Heart left ventricle (tissue), 16 donors: ENCODE results near the gene CC2D2A. TPM values are rescaled to one million over a fixed set of nuclear protein-coding genes. Genes with fewer than 3 reads are reported as not detected.
A peak's percentile ranks its signal among the peaks of the same experiment; 100 is the strongest.

Experiments used
- ATAC-seq, 4 donors: fragments of 200-7000 bp; cut with Tn5 transposase; one replicate each; pipeline ENCODE4 v1.9.1; 2020 to 2022; ENCODE audit warnings: moderate library complexity in 4 of 4, mild to moderate bottlenecking in 3 of 4, moderate number of reproducible peaks in 1 of 4
- DNase-seq, 5 donors: peaks; one replicate each; pipeline ENCODE4 v3.0.0-alpha.2; 2020
- H3K27ac ChIP-seq, 12 donors: fragments of 200-600 bp; sonication (generic) in 4 of 12; one replicate each; pipeline versions ENCODE4 v1.5.0 to v1.8.0; 2016 to 2022; ENCODE audit warnings: mild to moderate bottlenecking in 2 of 12
- H3K27me3 ChIP-seq, 9 donors: fragments of 200-600 bp; sonication (generic) in 2 of 9; one replicate each; pipeline versions ENCODE4 v1.5.1 to v1.8.0; 2016 to 2022; ENCODE audit warnings: mild to moderate bottlenecking in 3 of 9
- H3K36me3 ChIP-seq, 9 donors: fragments of 200-600 bp; sonication (generic) in 2 of 9; one replicate each; pipeline versions ENCODE4 v1.5.0 to v1.8.0; 2018 to 2022; ENCODE audit warnings: mild to moderate bottlenecking in 2 of 9
- H3K4me1 ChIP-seq, 12 donors: fragments of 200-600 bp; sonication (generic) in 4 of 12; one replicate each; pipeline versions ENCODE4 v1.5.0 to v1.8.0; 2016 to 2022; ENCODE audit warnings: mild to moderate bottlenecking in 3 of 12
- H3K4me3 ChIP-seq, 12 donors: fragments of 200-600 bp; sonication (generic) in 4 of 12; one replicate each; pipeline versions ENCODE4 v1.5.0 to v1.8.0; 2017 to 2022; ENCODE audit warnings: mild to moderate bottlenecking in 9 of 12, moderate library complexity in 4 of 12
- H3K9me3 ChIP-seq, 12 donors: fragments of 200-600 bp; sonication (generic) in 4 of 12; one replicate each; pipeline versions ENCODE4 v1.5.0 to v1.8.0; 2016 to 2022; ENCODE audit warnings: mild to moderate bottlenecking in 1 of 12
- POLR2A ChIP-seq, 2 donors: fragments of 450-650 bp; IDR thresholded peaks; one replicate each; pipeline ENCODE4 v1.6.1; 2017; ENCODE audit warnings: antibody characterized with exemption in 2 of 2, mild to moderate bottlenecking in 2 of 2, moderate library complexity in 2 of 2
- WGBS, 4 donors: extraction: QIAGEN DNeasy Blood & Tissue Kit in 2 of 4; methylation state at CpG; one replicate each; pipeline versions ENCODE4 v1.1.5 to v1.1.7; 2013 to 2018; 5-methylcytosine and 5-hydroxymethylcytosine counted together
- intact Hi-C, 10 donors: fragments of 100-400 bp; cut with DNase I; formaldehyde crosslinking; loops; one replicate each; pipeline versions ENCODE4 v1.11.1 to v1.14.2; 2022
- polyA plus RNA-seq, 2 donors: library from polyadenylated mRNA; stranded (reverse); fragments of 200-250 nt; gene quantifications; one replicate each; pipeline ENCODE4 v1.2.3, GENCODE V29; 2013
- total RNA-seq, 9 donors: library from RNA; depleted of rRNA in 2 of 9; stranded (reverse); fragments of >200 nt in 2 of 9; fragmentation: NEBNext Ultra II Directional in 3 of 9; extraction: Animal tissue kit (Norgen Biotek cat#: 25700) in 3 of 9; gene quantifications; one replicate each; pipeline versions ENCODE4 v1.1.0 to v1.2.4, GENCODE V29; 2016 to 2023
- TF ChIP-seq, protein P1 (sequence below), 12 donors: fragments of 200-600 bp; sonication (generic) in 4 of 12; IDR thresholded peaks; one replicate each; pipeline versions ENCODE4 v1.5.0 to v1.8.0; 2018 to 2022; ENCODE audit warnings: antibody characterized with exemption in 12 of 12, mild to moderate bottlenecking in 5 of 12
- donor health status: ischemic (EF 13 %, LVEDD 7.1; RV severe dilation, severe dysfunction).
- donor health status: healthy with polysubstance abuse.
- donor health status: DM: no; HTN: yes; CAD: no.
- donor health status: DM: no; HTN: no; CAD: no.
- donor health status: ischemic (EF 25% LVEDD 6.9; RV normal size, moderate dysfunction).
- donor health status: ischemic (EF 25% LVEDD 5.7; RV mildly dilated, moderate dysfunction).
- donor health status: healthy.
- donor health status: DM: yes; HTN: yes; CAD: no.
- donor health status: ischemic (EF 35%, LVEDD 5.7; RV mildly dilated, moderate dysfunction).
- donor health status: nonischemic (EF 11% LVEDD 7.7; RV severe dilation, severe dysfunction).
- donor health status: DM: yes; HTN: yes; CAD: no.
- donor health status: PGD.
- donor health status: ischemic (EF 29% LVEDD 5.4; RV normal size, mild dysfunction).
- donor health status: nonischemic (EF 23%, LVEDD 6.1; RV moderate dilation, normal function).

CC2D2A gene
- total and polyA plus RNA-seq, 11 donors = 3.1 to 14.4 (median 8.4) TPM

DNA sequence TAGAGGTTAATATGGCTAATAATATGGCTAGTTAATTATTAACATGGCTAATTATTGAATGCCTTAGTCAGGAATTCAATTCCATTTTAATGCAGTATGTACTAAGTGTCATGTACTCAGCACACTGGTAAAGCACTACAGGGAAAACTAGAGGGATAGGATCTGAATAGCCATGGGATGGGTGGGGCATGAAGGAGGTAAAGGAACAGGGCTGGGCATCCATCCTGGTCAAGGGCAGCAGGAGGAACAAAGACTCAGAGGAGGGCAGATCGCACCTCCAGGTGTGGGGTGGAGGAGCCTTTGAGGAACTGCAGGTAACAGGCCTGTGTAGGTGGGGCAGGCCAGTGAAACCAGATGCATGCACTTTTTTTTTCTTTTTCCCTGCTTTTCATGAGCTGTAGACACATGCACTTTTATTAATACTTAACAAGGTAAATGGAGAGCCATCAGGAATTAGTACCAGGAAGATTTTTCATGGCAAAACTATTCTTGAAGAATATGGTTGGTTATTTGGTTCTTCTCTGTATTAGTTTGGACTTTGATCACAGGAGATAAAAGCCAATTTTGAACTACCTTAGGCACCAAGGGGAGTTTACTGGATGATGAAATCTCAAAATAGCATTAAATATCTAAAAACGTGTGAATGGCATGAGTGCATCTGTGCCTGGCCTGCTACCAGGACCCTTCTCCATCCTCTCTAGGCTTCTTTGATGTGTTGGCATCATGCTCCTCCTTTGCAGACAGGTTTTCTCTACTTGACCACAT, 88.3 kb downstream of the CC2D2A start:
- intact Hi-C loops = no loop called here
- H3K4me1 ChIP-seq = peaks cover 0 to 5% (median 0%) of the 10 kb centered on the region in 12 donors
- no peak overlapping the region for H3K4me3 ChIP-seq
- TF ChIP-seq, protein P1, sequence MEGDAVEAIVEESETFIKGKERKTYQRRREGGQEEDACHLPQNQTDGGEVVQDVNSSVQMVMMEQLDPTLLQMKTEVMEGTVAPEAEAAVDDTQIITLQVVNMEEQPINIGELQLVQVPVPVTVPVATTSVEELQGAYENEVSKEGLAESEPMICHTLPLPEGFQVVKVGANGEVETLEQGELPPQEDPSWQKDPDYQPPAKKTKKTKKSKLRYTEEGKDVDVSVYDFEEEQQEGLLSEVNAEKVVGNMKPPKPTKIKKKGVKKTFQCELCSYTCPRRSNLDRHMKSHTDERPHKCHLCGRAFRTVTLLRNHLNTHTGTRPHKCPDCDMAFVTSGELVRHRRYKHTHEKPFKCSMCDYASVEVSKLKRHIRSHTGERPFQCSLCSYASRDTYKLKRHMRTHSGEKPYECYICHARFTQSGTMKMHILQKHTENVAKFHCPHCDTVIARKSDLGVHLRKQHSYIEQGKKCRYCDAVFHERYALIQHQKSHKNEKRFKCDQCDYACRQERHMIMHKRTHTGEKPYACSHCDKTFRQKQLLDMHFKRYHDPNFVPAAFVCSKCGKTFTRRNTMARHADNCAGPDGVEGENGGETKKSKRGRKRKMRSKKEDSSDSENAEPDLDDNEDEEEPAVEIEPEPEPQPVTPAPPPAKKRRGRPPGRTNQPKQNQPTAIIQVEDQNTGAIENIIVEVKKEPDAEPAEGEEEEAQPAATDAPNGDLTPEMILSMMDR (IDR thresholded peaks at IDR 0.05) = no peak
- TF ChIP-seq POLR2A (IDR thresholded peaks at IDR 0.05) = no peak
- H3K36me3 ChIP-seq = peaks cover 0 to 93% (median 19%) of the 10 kb centered on the region in 9 donors
- H3K27ac ChIP-seq = no peak overlapping the region
- ATAC-seq = no peak
- H3K27me3 ChIP-seq = no peaks in the 10 kb centered on the region
- no peak for DNase-seq
- WGBS, 4 donors = 66 to 95% (median 83%) methylated on average over 2 of the region's 2 CpGs
- no peaks in the 10 kb centered on the region for H3K9me3 ChIP-seq

DNA sequence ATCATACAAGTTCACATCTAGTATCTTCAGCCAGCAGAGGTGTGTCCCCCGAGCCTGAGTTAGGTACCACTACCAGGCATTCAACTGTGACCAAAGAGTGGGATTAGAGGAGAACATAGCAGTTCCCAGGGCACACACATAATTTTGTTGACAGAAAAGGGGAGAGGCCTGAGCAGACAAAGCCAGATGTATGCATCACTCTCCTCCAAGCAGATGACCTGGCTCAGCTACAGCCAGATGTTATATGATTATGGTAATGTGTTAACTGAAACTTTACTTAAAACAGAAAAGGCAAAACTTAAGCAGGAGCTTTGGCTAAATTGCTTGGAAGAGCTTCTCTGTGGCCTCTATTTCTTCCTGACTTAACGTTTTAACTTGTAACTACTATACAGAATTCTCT, 88.9 kb downstream of the CC2D2A start:
- no peak for TF ChIP-seq POLR2A (IDR thresholded peaks at IDR 0.05)
- TF ChIP-seq, protein P1 (IDR thresholded peaks at IDR 0.05) = no peak
- Histone ChIP-seq H3K9me3 (no peaks in the 10 kb centered on the region), H3K4me1 (peaks cover 0 to 5% (median 0%) of the 10 kb centered on the region in 12 donors), H3K27ac (no peak overlapping the region), H3K36me3 (peaks cover 0 to 93% (median 23%) of the 10 kb centered on the region in 9 donors), H3K27me3 (no peaks in the 10 kb centered on the region), H3K4me3 (no peak overlapping the region)
- DNase-seq (no peak), ATAC-seq (no peak)
- 91 to 94% (median 93%) methylated on average over 2 of the region's 2 CpGs for WGBS, 4 donors
- intact Hi-C loops = no loop called here

DNA sequence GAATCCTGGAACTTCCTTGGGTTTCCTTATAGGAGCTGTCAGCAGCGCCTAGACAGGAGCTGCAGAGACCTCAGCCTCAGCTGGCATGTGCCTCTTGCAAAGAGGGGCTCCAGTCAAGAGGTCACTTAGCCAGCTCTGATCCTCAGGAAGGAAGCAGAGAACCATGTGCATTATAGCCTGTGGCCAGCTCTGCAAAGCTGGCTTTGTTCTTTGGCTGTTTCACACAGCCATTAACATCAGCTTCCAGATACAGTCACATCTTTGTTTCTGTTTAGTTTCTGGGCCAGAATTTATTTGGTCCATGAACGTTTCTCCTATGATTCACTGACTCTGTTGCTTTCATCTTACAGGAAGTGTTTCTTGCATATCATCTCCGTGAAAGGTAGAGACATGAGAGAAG, 92.4 kb downstream of the CC2D2A start:
- Histone ChIP-seq H3K36me3 (peaks cover 0 to 94% (median 33%) of the 10 kb centered on the region in 9 donors), H3K4me1 (peaks cover 0 to 5% (median 0%) of the 10 kb centered on the region in 12 donors), H3K27ac (no peak overlapping the region), H3K4me3 (no peak overlapping the region), H3K9me3 (no peaks in the 10 kb centered on the region), H3K27me3 (no peaks in the 10 kb centered on the region)
- no peak for ATAC-seq
- no peak for DNase-seq
- no peak for TF ChIP-seq POLR2A (IDR thresholded peaks at IDR 0.05)
- TF ChIP-seq, protein P1 (IDR thresholded peaks at IDR 0.05) = no peak
- intact Hi-C loops = no loop called here
- WGBS, 4 donors = 66 to 75% (median 71%) methylated on average over 3 of the region's 3 CpGs

DNA sequence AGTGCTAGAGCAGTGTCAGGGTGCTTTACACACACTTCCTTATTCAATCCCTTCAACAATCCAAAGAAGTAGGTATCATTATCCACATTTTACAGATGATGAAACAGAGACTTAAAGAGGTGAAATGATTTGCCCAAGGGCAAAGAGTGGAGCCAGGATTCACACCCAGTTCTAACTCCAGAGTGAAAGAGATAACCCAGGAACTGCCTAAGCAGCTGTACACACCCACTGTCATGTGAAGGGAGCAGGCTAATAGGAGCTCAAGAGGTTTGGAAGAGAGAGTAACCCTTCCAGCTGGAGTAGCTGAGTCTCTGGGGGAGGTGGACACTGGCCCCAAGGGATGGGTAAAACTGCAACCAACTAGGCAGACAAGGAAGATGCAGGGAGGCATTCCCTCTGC, 92.9 kb downstream of the CC2D2A start:
- TF ChIP-seq, protein P1 (IDR thresholded peaks at IDR 0.05) = no peak
- no peak for TF ChIP-seq POLR2A (IDR thresholded peaks at IDR 0.05)
- ATAC-seq (peak in 1 of 4 donors; percentile 13), DNase-seq (no peak)
- H3K27ac ChIP-seq = no peak overlapping the region
- H3K4me3 ChIP-seq = no peak overlapping the region
- H3K4me1 ChIP-seq = peaks cover 0 to 5% (median 0%) of the 10 kb centered on the region in 12 donors
- H3K36me3 ChIP-seq = peaks cover 0 to 94% (median 35%) of the 10 kb centered on the region in 9 donors
- H3K27me3 ChIP-seq = no peaks in the 10 kb centered on the region
- intact Hi-C loops = no loop called here
- no peaks in the 10 kb centered on the region for H3K9me3 ChIP-seq
